Measurements from ENCODE around the gene MED14.

- TF ChIP-seq CTCF (IDR thresholded peaks at IDR 0.05; ENCODE audit: insufficient read depth, low read depth, low read length), result no peak
- no peak for TF ChIP-seq EZH2 (IDR thresholded peaks at IDR 0.05; ENCODE audit: insufficient read depth, low read length)
Measured at GRCh38 chrX:40720339-40720738, 15.0 kb downstream of the MED14 start.
